HEK293T (cell line): Measurements from ENCODE around the gene PATL2.

Experiments used
- L3MBTL2 ChIP-seq: fragments of 450-650 bp; conservative IDR thresholded peaks from 2 replicates; pipeline ENCODE4 v1.6.1; 2016; ENCODE audit warnings: mild to moderate bottlenecking
- SP1 ChIP-seq: fragments of 450-650 bp; IDR thresholded peaks from 2 replicates; pipeline ENCODE4 v1.6.1; 2017
- TARDBP ChIP-seq: fragments of 450-650 bp; IDR thresholded peaks from 2 replicates; pipeline ENCODE4 v1.6.1; 2016
- ZNF384 ChIP-seq: fragments of 450-650 bp; IDR thresholded peaks from 2 replicates; pipeline ENCODE4 v1.6.1; 2016

GRCh38 chr15:44697014-44697413 is 14.1 kb downstream of the PATL2 start:
- no peak for TF ChIP-seq ZNF384
- TF ChIP-seq TARDBP = no peak
- no peak for TF ChIP-seq L3MBTL2
- no peak for TF ChIP-seq SP1
